ENCODE data around the gene PBX3.
A peak's percentile ranks its signal among the peaks of the same experiment; 100 is the strongest.

PBX3 gene

GRCh38 chr9:125825762-125826161 lies 78.6 kb downstream of the PBX3 start:
- no peak for DNase-seq (ENCODE audit: low spot score)
- TF ChIP-seq CTCF (IDR thresholded peaks at IDR 0.05; ENCODE audit: extremely low read depth, missing control alignments): no peak

GRCh38 chr9:125826850-125827249 lies 79.7 kb downstream of the PBX3 start:
- DNase-seq (ENCODE audit: low spot score): no peak
- no peak for TF ChIP-seq CTCF (IDR thresholded peaks at IDR 0.05; ENCODE audit: extremely low read depth, missing control alignments)

GRCh38 chr9:125829743-125830142 lies 82.6 kb downstream of the PBX3 start:
- DNase-seq (ENCODE audit: low spot score): peak; percentile 38
- no peak for TF ChIP-seq CTCF (IDR thresholded peaks at IDR 0.05; ENCODE audit: extremely low read depth, missing control alignments)

GRCh38 chr9:125831054-125831453 lies 83.9 kb downstream of the PBX3 start:
- no peak for DNase-seq (ENCODE audit: low spot score)

GRCh38 chr9:125831616-125832015 lies 84.4 kb downstream of the PBX3 start:
- no peak for DNase-seq (ENCODE audit: low spot score)
- TF ChIP-seq CTCF (IDR thresholded peaks at IDR 0.05; ENCODE audit: extremely low read depth, missing control alignments): no peak

More at GRCh38 chr9:125831054-125831453, 83.9 kb downstream of the PBX3 start:
- no peak for TF ChIP-seq CTCF (IDR thresholded peaks at IDR 0.05; ENCODE audit: extremely low read depth, missing control alignments)

- TF ChIP-seq CTCF (IDR thresholded peaks at IDR 0.05; ENCODE audit: extremely low read depth, missing control alignments): no peak
- no peak for DNase-seq (ENCODE audit: low spot score)
Measured at GRCh38 chr9:125835655-125836054, 88.5 kb downstream of the PBX3 start.

- DNase-seq (ENCODE audit: low spot score): no peak
- TF ChIP-seq CTCF (IDR thresholded peaks at IDR 0.05; ENCODE audit: extremely low read depth, missing control alignments): no peak
Measured at GRCh38 chr9:125839317-125839716, 92.1 kb downstream of the PBX3 start.

All from GM20000 (cell line).